ENCODE data around the gene C16orf90. TPM values are rescaled to one million over a fixed set of nuclear protein-coding genes. Genes with fewer than 3 reads are reported as not detected.

Gene C16orf90
- total RNA-seq, result not detected

DNA sequence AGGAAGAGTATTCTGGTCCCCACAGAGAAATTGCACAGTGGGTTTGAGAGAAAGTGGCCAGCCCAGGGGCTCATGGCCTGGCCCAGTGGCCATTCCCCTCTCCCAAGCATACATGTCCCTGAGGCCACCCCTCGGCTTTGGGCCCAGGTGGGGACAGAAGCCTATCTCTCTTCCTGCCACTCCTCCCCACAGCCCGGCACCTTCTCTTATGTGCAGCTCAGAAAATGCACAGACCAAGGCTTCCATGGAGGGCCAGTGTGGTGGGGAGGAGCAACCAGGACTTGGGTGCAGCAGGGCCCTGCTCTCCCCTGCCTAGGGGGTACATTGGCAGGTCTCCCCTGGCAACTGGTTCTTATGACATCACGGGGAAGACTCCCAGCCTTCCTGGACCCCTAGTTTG, at the start of gene C16orf90:
TSS of gene C16orf90 (minus strand) at position 314 of the 400 bp plus-strand sequence. CDS start at position 246, 68 bp downstream.
- Histone ChIP-seq H3K36me3 (no peaks in the 10 kb centered on the region), H3K4me1 (peaks cover 0 to 12% (median 0%) of the 10 kb centered on the region in 3 donors), H3K27ac (no peak within 1 kb of the TSS), H3K27me3 (no peaks in the 10 kb centered on the region), H3K9me3 (no peaks in the 10 kb centered on the region), H3K4me3 (no peak within 1 kb of the TSS)
- WGBS, 2 donors (ENCODE audit: low coverage in 1 of 2), result 83% methylated on average over 1 of the region's 3 CpGs; no CpG with 5 or more reads in 1 of the 2 donors
- no peak for TF ChIP-seq CTCF (IDR thresholded peaks at IDR 0.05)
- no peak for TF ChIP-seq POLR2AphosphoS5 (IDR thresholded peaks at IDR 0.05)
- TF ChIP-seq POLR2A (IDR thresholded peaks at IDR 0.05), result no peak
- no peak for TF ChIP-seq EP300 (IDR thresholded peaks at IDR 0.05)
- no peak for ATAC-seq

DNA sequence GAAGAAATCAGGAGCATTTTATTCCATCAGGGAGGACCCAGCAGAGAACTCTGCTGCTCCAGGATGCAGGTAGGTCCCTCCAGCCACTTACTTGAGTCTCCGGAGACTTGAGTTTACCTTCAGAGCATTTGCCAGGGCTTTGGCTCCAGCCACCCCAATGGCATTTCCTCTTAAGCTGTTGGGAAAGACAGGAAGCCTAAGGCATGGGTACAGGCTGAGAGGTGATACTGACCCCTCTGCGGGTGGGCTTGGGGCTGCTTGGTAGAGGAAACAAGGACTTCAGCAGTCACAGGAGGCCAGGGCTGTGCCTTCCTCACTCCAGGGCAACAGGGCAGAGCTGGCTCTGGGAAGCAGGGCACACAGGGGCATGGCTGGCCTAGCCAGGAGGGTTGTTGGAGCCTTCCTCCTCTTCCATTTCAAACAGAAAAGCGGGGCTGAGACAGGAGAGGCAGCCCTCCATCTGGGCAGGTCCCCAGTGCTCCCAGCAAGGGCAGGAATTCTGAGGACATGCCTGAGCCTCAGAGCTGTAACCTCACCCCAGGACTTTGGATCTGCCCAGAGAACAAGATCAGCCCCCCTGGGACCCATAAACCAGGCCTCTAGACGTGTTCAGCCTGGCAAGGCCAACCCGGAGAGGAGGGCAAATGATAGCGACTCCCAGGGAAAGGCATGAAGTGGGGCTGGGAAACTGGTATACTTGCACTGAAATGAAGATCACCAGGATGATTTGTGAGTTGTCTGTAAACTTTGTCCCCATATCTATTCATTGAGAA, 47.5 kb upstream of the C16orf90 start:
- no peak for ATAC-seq

GRCh38 chr16:3541527-3542155, 46.4 kb upstream of the C16orf90 start:
- TF ChIP-seq CTCF (IDR thresholded peaks at IDR 0.05) (no peak), EP300 (IDR thresholded peaks at IDR 0.05) (no peak), POLR2AphosphoS5 (IDR thresholded peaks at IDR 0.05) (no peak), POLR2A (IDR thresholded peaks at IDR 0.05) (no peak)
- 89 to 100% methylated on average over 1 to 3 of the region's 13 CpGs for whole genome bisulfite sequencing, 2 donors (ENCODE audit: low coverage in 1 of 2)
- ATAC-seq, result no peak
- H3K9me3 ChIP-seq, result no peaks in the 10 kb centered on the region
- no peak overlapping the region for H3K4me3 ChIP-seq
- no peaks in the 10 kb centered on the region for H3K27me3 ChIP-seq
- H3K36me3 ChIP-seq, result peaks cover 0 to 43% of the 10 kb centered on the region in 2 donors
- H3K4me1 ChIP-seq, result peaks cover 0 to 11% (median 0%) of the 10 kb centered on the region in 3 donors
- no peak overlapping the region for H3K27ac ChIP-seq

More for the DNA sequence above, 47.5 kb upstream of the C16orf90 start:
- Histone ChIP-seq H3K27me3 (no peaks in the 10 kb centered on the region), H3K9me3 (no peaks in the 10 kb centered on the region), H3K27ac (no peak overlapping the region), H3K4me3 (no peak overlapping the region), H3K36me3 (peaks cover 0 to 40% of the 10 kb centered on the region in 2 donors), H3K4me1 (no peaks in the 10 kb centered on the region)
- 69 to 80% methylated on average over 1 to 4 of the region's 6 CpGs for WGBS, 2 donors (ENCODE audit: low coverage in 1 of 2)
- TF ChIP-seq EP300 (IDR thresholded peaks at IDR 0.05) (no peak), CTCF (IDR thresholded peaks at IDR 0.05) (no peak), POLR2AphosphoS5 (IDR thresholded peaks at IDR 0.05) (no peak), POLR2A (IDR thresholded peaks at IDR 0.05) (no peak)

- Histone ChIP-seq H3K4me1 (peaks cover 0 to 23% (median 3%) of the 10 kb centered on the region in 3 donors), H3K27ac (no peak overlapping the region), H3K27me3 (no peaks in the 10 kb centered on the region), H3K9me3 (no peaks in the 10 kb centered on the region), H3K4me3 (no peak overlapping the region), H3K36me3 (peaks cover 0 to 77% of the 10 kb centered on the region in 2 donors)
- TF ChIP-seq POLR2A (IDR thresholded peaks at IDR 0.05) (no peak), POLR2AphosphoS5 (IDR thresholded peaks at IDR 0.05) (no peak), CTCF (IDR thresholded peaks at IDR 0.05) (no peak), EP300 (IDR thresholded peaks at IDR 0.05) (no peak)
- no peak for ATAC-seq
- WGBS, 2 donors (ENCODE audit: low coverage in 1 of 2), result 72 to 83% methylated on average over 4 of the region's 4 CpGs
Measured at GRCh38 chr16:3538222-3538621, 42.9 kb upstream of the C16orf90 start.
